Adrenal gland (tissue), 5 donors: ENCODE measurements around the gene RRP15.
A peak's percentile ranks its signal among the peaks of the same experiment; 100 is the strongest.

Experiments used
- CTCF ChIP-seq, 6 experiments: fragments of 450-650 bp in 4 of 6; fragments of 200-600 bp in 2 of 6; sonication (generic) in 1 of 6; IDR thresholded peaks; 1 replicate in 5 of 6; 2 replicates in 1 of 6; pipeline versions ENCODE4 v1.5.1 to v1.8.0; 2016 to 2021; ENCODE audit warnings: antibody characterized with exemption in 6 of 6, mild to moderate bottlenecking in 2 of 6, moderate library complexity in 1 of 6
- POLR2A ChIP-seq, 2 donors: fragments of 450-650 bp; IDR thresholded peaks; one replicate each; pipeline ENCODE4 v1.6.1; 2017; ENCODE audit warnings: antibody characterized with exemption in 2 of 2, mild to moderate bottlenecking in 2 of 2, moderate library complexity in 1 of 2
- donor health status: DM: no; HTN: no; CAD: no.

- peak in 5 of 6 experiments; percentile 17 to 52 (median 35) for TF ChIP-seq CTCF (IDR thresholded peaks at IDR 0.05)
- no peak for TF ChIP-seq POLR2A (IDR thresholded peaks at IDR 0.05)
Observed at GRCh38 chr1:218351391-218352074, 66.4 kb downstream of the RRP15 start.
